Measurements from ENCODE around the gene YKT6.
A peak's percentile ranks its signal among the peaks of the same experiment; 100 is the strongest.
"Not testable (repeated sequence)": the region's sequence is repeated elsewhere in the genome, so short reads cannot be mapped to it uniquely, and the experiment has no call there.

YKT6 gene

GRCh38 chr7:44172803-44173424 lies 27.9 kb upstream of the YKT6 start:
- DNase-seq = peak; percentile 17

DNA sequence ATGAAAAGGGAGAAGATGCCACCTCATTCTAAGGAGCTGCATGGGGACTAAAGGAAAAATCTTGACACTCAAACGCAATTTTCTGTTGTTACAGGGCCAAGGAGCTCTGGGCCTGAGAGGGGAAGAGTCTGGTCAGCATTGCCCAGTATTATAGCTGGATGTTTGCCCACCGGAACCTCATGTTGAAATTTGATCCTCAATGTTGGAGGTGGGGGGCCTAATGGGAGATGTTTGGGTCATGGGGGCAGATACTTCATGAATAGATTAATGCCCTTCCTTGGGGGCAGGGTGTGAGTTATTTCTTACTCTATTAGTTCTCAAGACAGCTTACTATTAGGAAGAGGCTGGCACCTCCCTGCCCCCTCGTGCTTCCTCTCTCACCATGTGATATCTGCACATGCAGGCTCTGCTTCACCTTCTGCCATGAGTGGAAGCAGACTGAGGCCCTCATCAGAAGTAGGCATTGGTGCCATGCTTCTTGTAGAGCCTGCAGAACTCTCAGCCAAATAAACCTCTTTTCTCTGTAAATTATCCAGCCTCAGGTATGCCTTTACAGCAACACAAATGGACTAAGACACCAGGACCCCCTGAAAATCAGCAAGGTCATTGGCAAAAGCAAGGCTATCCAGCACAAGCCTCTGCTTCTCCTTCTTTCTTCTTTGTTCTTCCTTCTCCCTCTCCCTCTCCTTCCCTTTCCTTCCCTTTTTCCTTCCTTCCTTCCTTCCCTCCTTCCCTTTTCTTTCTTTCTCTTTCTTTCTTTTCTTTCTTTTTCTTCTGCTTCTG lies 26.7 kb upstream of the YKT6 start:
- no peak for DNase-seq

DNA sequence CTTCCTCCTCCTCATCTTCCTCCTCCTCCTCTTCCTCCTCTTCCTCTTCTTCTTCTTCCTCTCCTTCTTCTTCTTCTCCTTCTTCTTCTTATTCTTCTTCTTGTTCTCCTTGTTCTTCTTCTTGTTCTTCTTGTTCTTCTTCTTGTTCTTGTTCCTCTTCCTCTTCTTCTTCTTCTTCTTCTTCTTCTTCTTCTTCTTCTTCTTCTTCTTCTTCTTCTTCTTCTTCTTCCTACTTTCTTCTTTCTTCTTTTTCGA lies 26.2 kb upstream of the YKT6 start:
- not testable (repeated sequence) for DNase-seq

DNA sequence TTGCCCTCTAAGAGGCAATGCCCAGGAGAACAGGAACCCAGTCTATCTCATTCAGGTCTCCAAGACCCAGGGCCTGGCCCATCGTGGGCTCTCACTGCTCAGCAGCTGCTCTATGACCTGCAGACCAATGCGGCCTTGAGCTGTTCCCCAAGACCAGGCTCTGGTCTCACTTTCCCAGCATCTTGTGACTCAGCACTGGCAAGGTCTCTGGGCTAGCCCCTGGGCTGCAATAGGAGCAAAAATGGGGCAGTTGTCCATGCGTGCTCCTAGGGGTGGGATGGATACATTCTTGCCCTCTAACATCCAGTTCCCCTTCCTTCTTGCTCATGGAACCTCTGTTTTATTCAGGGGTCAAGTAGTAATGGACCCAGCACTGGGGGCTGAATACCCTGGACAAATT lies 25.0 kb upstream of the YKT6 start:
- DNase-seq = no peak

DNA sequence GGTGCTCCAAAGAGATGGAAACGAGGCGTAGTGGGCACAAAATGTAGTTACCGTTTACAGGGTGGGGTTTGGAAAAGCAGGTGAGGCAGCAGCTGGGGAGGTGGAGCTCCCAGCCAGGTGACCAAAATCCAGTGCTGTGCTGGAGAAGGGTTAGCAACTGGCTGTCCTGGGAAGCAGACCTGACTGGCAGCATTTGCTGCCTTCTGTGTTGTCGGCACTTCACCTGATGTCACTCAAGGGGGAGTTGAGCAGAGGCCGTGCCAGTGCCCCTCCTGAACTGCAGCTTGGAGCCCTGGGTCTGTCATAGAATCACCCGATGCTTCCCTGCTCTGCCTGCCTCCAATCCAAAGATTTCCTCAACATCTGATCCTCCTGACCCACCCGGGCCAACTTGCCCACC lies 24.3 kb upstream of the YKT6 start:
- no peak for DNase-seq

DNA sequence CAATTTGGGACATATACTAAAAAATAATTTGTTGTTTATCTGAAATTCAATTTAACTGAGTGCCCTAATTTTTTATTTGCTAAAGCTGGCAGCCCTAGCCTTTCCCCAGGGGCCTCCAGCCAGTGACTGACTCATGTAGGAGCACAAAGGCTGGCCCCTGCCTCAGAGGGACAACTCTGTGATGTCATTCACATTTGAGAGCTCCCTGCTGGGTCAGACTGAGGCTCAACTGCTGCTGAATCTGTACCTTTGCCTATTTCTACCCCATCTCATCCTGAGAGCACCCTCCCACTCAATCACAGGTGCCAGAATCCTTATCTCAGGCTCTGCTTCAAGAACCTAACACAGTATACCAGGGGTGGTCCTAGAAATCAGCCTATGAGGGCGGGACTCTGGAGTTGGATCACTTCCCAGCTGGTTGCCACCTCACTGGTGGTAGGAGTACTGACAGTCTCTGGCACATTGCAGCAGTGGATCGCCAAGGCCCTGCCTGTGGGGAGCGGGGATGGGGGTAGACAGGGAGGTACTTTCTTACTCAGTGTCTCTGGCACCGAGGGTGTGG lies 23.1 kb upstream of the YKT6 start:
- DNase-seq = peak; percentile 24

DNA sequence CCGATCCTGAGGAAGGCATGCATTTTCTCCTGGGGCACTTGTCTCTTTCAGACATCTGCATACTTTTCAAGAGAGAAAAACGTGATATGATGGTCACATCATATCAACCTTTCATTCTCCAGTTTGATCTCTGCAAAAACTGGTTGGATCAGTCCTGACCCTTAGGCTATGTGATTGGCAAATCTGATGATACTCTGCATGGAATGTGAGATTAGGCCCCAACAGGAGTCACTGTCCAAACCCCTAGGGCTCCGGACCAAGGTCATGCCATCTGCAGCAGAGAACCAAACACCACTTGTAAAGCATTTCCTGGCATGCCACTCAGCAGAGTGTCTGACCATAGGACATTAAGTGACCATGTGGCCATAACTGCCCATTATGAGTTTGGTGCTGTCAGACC lies 20.1 kb upstream of the YKT6 start:
- DNase-seq = no peak

DNA sequence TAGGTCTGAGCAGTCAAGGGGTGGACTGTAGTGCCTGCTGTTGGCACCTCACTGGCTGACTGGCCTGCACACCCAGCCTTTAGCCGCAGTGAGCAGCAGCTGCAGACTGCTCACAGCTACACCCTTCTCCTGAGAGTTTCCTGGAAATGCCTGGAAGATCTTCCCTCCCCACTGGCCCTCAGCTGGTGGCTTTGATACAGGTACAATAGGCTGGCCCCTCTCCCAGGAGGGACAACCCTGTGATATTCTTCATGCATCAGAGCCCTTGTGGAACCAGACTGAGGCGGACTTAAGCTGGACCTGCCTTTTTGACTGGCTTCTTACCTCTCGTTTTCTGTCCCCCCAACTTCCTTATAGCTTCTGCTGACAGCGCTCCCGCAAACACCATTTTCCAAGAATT lies 18.0 kb upstream of the YKT6 start:
- DNase-seq = no peak

DNA sequence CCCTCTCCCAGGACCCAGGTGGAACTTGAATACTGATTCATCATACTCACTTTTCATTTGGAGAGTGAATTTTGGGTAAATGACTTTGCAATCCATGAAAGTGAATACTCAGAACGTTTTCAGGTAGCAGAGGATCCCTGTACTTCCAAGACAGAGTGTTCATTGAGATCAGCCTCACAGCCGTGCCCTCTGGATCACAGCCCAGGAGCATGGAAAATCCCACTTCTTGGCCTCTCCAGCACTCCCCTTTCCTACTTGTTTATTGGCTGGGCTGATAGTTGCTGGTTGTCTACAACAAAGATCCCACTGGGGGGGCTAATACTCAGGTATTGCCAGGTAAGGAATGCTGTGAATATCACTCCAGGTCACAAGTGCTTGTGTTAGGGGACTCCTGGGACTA lies 17.4 kb upstream of the YKT6 start:
- no peak for DNase-seq

DNA sequence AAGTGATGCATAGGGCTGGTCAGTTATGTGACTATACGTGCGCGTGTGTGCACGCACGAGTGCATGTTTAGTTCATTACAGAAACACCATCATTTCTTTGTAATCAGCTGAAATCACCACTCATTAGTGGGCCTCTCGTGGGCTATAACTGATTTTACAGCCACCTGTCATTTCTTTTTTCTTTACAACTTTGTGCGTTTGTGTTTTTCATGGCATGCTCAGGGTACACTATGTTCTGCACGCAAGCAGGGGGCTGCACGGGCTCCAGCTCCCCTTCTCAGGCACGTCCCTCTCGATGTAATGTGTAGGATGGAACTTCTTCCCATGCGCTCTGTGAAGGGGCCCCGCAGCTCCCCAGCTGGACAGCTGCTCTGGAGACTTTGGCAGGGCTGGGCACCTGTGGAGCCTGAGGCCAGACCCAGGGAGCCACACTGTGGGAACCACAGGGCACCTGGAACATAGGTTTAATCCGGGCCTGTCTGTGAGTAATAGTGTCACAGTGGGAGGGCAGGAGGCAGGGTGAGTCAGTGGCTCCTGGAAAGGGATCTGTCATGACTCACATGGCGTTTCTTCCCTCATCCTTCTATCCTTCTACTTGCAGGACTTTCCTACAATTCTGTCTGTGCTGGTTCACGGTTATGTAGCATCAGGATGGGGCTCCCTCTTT lies 16.4 kb upstream of the YKT6 start:
- DNase-seq = peak; percentile 87

- no peak for DNase-seq
These were observed 15.8 kb upstream of the YKT6 start for GRCh38 chr7:44184873-44185446.

- peak; percentile 74 for DNase-seq
These were observed 15.0 kb upstream of the YKT6 start for GRCh38 chr7:44185729-44186128.

GRCh38 chr7:44186736-44187135 lies 14.0 kb upstream of the YKT6 start:
- no peak for DNase-seq

DNA sequence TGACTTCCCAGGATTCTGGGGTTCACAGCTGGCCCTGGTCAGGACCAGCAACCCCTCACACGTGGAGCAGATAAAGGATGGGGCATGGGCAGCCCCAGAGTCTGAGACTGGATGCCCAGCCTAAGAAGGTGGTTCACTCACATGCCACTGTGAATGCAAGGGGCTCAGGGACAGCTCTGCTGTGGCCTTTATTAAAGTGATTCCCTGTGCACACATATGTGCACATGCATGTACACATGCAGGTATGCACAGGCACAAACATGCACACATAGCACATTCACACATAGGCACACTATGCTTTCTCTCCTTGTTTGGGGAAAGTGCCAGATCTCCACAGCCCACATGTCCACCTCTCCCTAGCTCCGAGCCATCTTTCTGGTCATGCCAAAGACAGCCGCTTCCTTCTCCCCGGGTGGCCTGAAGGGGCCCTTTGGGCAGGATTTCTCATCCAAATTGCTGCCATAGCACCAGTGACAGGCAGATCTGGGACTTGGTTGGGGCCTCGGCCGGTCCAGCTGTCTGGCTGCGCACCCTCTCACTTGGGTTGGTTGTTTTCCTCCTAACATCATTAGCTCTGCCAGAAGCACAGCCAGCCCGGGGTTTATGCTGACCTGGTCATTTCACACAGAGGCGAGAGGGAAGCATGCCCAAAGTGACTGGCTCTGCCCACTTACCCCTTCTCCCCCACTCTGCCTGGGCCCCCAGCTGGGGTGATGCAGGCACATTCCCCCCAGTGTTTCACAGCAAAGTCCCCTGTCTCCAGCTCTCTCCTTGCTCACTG lies 13.0 kb upstream of the YKT6 start:
- DNase-seq = no peak

- no peak for DNase-seq
These were observed 12.1 kb upstream of the YKT6 start for GRCh38 chr7:44188480-44189225.

DNA sequence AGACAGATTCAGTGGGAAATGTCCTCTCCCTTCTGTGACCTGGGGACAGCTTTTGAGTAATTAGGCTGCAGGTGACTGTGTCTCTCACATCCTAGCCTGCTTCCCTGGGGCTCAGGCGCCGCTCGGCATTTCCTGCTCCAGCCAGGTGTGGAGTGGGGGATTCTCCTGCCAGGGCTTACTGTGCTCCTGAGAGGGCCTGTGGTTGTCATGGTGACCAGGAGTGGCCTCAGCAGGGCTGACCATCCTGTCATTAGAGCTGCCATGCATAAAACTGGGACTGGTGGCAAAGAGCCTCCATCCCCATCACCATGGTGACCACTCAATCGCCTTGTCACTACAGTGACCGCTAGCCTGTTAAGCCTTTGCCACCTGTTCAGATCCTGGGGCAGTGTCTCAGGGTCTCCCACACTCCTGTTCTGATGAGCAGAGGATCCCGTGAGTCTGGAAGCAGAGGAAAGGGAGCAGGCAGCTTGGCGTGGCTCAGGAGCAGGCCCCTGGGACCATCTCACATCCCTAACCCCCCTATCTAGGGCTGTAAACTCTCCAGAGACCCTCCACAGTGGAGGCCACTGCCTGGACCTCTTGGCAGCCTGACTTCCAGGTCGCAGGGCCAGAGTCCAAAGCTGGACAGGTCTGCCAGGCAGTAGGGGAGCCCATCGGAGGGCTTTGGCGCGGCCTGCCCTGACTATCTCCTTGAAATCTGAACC lies 11.3 kb upstream of the YKT6 start, which contains the start of gene GCK:
Gene GCK, minus strand, starts transcription at position 154 of the 707 bp plus-strand sequence. CDS start 486 bp downstream, outside the sequence.
- DNase-seq = peak; percentile 99

- DNase-seq = no peak
These were observed 10.5 kb upstream of the YKT6 start for GRCh38 chr7:44189993-44190872.

DNA sequence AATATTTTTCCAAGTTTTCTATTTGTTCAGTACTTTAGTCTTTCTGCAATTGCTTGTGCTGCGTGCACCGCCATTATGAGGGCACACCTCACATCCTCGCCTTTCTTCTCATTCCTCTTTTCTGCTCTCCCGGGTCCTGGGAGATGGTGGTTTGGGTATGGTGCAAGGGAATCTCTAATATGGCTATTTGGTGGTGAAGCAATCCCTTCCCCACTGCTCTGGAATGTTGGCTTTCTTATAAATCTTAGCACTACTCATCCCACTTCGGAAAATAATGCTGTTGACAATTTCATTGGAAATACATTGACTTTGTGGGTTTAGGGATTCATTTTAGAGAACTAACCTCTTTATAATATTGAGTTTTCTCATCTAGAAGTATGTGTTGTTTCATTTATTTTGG lies 9.6 kb upstream of the YKT6 start:
- no peak for DNase-seq

- no peak for DNase-seq
These were observed 7.6 kb upstream of the YKT6 start for GRCh38 chr7:44193011-44193802.

- DNase-seq = no peak
These were observed 6.7 kb upstream of the YKT6 start for GRCh38 chr7:44194069-44194468.

Data from COR-L47 (cell line).